Activated T-cell treated with anti-CD3 and anti-CD28 coated beads, Interleukin-2, amount 50 U/mL, for 1 hour (primary cell): ENCODE results near the gene PKP3.
"Not testable (repeated sequence)": the region's sequence is repeated elsewhere in the genome, so short reads cannot be mapped to it uniquely, and the experiment has no call there.

Experiments used
- DNase-seq: peaks from one replicate; pipeline ENCODE4 v3.0.0-alpha.2; 2020

PKP3 gene

GRCh38 chr11:432501-433100, 38.6 kb downstream of the PKP3 start:
- DNase-seq, result no peak

DNA sequence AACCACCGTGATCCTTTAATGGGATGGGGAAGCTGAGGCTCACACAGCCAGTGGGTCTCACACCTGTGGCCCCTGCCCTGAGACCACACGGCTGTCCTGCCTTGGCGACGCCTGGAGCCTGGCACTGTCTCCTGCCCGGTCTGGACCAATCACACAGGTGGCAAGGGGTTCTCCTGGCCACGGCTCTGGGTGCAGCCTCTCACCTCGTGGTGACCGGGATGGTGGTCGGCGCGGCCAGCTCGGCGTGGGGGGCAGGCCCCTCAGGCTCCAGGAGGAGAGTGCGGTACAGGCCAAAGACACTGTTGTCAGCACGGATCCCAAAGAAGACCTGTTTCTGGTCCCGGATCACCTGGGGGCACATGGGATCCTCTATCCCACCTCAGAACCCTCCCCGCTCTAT, 39.1 kb downstream of the PKP3 start:
- no peak for DNase-seq

GRCh38 chr11:433641-434040, 39.6 kb downstream of the PKP3 start:
- DNase-seq, result no peak

GRCh38 chr11:434496-434895, 40.5 kb downstream of the PKP3 start:
- DNase-seq, result no peak

GRCh38 chr11:434999-435740, 41.2 kb downstream of the PKP3 start:
- not testable (repeated sequence) for DNase-seq

DNA sequence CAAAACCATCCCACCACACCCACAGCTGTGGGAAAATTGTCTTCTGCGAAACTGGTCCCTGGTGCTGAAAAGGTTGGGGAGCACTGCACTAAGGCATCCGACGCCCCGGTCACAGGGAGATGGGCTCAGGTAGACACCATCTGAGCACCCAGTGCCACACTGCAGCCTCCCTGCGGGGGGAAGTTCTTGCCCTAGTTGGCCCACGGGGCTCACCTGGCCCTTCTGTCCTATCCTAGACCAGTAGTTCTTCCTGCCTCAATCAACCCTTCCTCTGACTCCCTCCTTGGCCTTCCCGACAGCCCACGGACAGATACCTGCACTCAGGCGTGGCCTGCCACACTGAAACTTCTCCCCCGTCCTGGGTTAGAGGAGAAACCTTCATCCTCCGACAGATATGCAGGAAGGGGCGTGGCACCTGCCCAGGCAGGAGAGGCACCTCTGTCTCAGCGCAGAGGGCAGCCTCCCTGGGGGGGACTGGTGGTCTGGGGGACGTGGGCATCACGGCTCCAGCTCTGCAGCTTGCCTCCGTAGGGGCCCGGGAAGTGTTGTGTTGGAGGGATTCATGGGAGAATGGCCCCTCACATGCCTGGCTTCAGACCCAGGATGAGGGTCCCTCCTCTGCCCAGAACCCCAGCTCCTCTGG, 43.3 kb downstream of the PKP3 start:
- no peak for DNase-seq

GRCh38 chr11:438101-438844, 44.3 kb downstream of the PKP3 start:
- no peak for DNase-seq

DNA sequence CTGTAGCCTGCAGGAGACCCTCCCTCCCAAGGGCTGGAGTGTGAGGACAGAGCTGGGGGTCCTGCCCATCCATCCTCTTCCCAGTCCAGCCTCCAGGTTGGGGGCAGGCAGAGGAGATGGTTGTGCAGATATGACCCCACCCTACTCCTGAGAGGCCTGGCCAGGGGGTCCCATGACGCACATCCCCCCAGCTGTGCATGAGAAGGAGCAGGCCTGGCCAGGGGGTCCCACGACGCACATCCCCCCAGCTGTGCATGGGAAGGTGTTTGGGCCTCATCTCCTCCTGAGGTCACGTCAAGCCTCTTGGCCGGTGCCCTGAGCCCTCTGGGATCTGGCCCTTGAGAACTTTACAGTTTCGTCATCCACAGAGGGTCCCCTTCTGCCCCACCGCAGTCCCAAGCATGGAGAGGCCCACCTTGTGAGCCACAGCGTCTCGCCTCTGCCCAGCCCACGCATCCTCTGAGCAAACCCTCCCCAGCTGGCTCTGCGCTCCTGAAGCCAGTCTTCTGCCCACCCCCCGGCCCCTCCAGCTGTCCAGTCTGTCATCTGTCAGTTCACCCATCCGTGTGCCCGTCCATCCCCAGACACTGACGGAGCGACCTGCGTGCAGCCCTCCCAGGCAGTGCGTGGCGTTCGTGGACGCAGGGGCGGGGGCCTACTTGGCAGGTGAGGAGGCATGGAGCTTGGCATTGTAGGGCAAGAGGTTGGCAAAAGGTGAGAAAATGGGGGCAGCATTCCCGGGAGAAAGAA, 45.5 kb downstream of the PKP3 start:
- DNase-seq, result no peak

DNA sequence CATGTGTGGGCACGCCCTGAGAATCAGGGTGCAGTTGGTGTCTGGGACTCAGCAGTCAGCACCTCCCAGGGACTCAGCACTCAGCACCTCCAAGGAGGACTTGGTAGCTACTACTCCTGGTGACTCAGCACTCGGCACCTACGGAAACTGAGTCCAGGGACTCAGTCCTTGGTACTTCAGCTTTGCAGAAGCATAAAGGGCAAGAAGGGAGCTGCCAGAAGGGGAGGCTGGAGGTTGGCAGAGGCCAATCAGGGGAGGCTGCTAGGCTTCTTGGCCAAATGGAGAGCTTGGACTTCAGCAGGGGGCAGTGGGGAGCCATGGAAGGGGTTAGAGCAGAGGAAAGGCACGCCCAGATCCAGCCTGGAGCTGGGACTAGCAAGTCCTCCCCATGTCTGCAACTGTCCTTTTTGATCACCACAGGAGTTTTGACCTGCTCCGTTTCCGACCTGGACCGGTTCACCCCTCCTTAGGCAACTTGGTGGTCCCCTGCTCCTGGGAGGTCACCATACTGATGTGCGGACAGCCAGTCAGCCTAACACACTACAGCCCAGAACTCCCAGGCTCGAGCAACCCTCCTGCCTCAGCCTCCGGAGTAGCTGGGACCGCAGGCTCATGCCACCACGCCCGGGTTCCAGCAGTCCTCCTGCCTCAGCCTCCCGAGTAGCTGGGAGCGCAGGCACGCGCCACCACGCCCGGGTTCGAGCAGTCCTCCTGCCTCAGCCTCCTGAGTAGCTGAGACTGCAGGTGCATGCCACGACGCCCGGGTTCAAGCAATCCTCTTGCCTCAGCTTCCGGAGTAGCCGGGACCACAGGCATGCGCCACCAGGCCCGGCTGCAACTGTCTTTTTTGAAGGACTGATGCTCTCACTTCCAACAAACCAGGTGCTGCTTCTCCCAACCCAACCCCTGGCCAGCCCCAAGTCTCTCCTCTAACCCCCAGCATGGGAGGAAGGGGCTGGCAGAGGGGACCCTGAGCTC, 46.3 kb downstream of the PKP3 start:
- no peak for DNase-seq

- DNase-seq, result no peak
Observed at GRCh38 chr11:441043-441417, 47.0 kb downstream of the PKP3 start.

DNA sequence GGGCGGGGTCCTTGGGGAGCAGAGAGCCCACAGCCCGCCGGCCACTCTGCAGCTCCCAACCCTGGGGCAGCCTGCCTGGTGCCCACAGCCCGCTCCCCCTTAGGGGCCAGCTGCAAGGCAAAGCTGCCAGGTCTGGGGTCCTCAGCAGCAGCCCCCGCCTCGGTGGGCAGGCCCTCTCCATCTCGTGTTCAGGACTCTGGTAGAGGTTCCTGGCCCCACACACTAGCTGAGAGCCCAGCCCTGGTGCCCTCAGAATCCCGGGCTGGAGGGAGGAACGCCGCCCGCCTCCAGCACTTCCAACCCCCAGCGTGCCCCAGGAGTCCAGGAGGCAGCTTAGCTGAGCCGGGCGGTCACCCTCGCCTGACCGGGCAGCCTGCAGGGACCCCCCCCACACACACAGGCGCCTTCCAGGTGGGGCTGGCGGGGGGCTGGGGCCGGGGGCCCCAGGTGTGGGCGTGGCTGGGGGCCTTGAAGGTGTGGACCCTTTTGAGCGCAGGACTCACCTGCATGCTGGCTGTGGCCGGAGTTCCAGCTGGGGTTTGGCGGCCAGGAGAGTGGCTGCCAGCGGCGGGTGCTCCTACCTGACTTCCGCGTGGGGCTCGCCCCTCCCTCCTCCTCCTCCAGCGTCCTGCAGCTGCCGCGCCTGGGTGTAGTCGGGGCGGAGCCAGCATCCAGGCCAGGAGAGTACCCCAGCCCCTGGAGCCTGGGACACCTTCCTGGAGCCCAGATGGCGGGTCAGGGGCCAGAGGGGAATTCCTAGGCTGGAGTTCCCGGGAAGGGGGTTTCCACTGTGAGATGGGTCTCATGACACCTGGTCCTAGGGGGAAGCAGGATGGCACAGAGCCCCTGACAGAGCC, 47.6 kb downstream of the PKP3 start, which contains the start of gene ANO9:
Gene ANO9 (minus strand): TSS at position 594 of the 857 bp plus-strand sequence. CDS start 85 bp downstream, at position 509.
- DNase-seq, result peak; percentile 62

- no peak for DNase-seq
Observed at GRCh38 chr11:442611-443081, 48.6 kb downstream of the PKP3 start.

- no peak for DNase-seq
Observed at GRCh38 chr11:443542-444199, 49.7 kb downstream of the PKP3 start.

DNA sequence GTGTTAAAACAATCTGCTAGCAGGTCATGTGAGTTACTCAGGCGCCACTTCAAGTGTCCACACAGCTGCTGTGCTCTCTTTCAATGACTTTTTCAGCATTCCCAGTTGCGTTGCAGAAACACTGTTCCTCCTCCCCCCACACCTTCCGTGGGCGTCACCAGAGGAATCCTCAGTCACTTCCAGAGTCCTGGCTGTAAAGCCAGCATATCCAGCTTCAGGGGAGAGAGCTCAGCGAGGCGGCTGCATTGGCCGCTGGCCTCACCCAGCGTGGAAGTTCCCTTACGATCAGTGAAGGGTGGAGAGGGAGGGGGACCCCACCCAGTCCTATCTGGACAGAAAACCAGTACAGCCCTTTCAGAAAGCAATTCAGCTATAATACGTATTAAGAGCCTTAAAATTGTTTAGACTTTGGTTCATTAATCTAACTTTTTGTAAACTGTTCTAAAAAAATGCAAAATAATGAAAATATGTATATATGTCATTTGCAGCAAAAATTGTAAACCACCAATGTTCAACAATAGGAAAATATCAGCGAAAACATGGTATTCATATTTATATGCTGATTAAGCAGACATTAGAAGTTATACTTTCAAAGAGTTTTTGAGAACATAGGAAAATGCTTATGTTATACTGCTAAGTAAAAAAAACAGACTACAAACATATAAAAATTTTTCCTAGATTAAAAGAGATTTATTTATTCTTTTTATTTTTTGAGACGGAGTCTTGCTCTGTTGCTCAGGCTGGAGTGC, 50.6 kb downstream of the PKP3 start:
- no peak for DNase-seq

- DNase-seq, result no peak
Observed at GRCh38 chr11:445765-446588, 52.0 kb downstream of the PKP3 start.

- DNase-seq, result no peak
Observed at GRCh38 chr11:446891-447290, 52.9 kb downstream of the PKP3 start.

DNA sequence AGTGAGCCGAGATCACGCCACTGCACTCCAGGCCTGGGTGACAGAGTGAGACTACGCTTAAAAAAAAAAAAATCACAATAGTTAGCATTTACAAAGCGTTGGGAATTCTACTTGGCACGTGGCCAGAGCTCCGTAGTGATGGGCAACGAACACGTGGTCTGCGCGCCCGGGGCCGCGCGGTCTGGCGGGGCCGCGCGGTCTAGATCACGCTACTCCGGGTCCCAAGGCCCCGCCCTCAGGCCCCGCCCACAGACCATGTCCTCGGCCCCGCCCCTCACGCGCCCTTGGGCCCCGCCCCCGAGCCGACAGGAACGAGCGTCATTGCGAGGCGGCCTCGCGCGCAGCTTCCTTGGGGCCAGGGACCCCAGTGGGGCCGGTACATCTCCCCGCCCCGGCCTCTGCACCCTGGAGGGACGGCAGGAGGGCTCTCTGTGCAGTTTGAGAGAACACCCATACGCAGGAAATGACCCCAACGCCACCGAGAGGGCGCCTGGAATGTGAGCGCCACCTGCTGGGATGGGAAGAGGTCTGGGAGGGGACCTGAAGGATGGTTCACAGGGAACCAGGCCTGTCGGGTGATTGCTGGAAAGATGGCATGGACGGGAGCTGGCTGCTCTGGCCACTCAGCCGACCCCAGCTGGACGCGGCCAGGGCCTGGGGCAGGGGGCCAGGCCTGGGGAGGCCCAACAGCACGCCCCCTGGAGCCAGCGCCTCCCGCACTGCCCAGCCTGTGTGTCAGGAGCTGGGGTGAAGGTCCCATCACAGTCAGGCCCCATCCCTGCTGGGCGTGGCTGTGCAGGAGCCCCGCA, 54.1 kb downstream of the PKP3 start:
- peak; percentile 96 for DNase-seq
